ENCODE data around the gene FASN.
"Not testable (repeated sequence)": the region's sequence is repeated elsewhere in the genome, so short reads cannot be mapped to it uniquely, and the experiment has no call there.

FASN gene

DNA sequence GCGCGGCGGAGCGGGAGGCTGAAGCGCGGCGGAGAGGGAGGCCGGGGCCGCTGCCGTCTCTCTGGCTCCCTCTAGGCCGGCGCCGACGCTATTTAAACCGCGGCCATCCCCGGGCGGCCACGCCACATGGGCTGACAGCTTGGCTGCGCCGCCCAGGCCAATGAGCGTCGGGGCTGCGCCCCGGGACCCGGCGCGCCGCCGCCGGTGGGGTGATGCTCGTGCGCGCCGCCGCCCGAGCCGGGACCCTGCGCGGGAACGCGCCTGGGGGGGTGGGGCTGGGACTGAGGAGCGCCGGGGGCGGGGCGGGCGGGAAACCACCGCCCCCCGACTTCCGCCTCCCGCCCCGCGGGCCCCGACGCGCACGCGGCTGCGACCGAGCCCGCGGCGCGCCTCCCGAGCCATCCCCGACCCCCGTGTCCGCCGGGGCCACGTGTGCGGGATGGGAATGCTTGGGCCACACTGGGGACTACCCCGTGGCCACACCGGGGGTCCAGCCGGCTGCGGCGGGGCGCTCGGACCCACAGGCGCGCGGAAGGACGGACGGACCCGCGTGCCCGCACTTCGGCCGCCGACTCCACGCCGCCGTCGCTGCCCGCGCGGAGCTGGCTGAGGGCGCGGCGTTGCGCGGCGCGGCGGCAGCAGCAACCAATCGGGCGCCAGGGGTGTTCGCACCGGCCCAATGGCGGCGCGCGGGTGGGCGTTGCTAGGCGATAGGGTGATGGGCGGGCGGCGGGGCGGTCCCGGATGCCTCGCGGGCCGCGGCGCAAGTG lies at the start of gene FASN:
Gene FASN (minus strand): TSS at position 68 of the 770 bp plus-strand sequence. CDS start 1,791 bp downstream, outside the sequence.
- DNase-seq (ENCODE audit: low read depth): peak; percentile 95

DNA sequence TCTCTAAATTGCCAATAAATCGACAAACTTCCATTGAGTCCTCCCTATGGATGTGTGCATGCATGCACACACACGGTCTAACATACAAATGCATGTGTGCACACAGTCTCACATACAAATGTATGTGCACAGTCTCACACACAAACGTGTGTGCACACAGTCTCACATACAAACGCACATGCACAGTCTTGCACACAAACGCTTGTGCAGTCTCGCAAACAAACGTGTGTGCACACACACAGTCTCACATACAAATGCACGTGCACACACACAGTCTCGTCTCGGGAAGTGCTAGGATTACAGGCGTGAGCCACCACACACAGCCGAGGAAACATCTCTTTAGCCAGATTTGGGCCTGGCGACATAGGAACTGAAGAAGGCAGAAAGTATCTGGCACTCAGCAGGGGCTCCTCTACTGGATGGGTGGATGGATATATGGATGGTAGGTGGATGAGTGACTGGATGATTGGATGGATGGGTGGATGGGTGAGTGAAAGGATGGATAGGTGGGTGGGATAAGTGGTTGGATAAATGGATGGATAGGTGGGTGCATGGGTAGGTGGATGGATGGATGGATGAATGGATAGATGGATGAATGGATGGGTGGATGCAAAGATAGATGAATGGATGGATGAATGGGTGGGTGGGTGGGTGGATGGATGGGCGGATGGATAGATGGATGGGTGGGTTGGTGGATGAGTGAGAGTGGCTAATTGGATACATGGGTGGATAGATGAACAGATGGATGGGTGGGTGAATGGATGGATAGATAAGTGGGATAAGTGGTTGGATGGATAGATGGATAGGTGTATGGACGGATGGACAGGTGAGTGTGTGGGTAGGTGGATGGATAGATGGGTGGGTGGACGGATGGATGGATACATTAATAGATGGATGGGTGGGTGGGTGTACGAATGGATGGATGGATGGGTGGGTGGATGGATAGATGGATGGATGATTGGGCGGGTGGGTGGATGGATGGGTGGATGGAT lies 48.9 kb upstream of the FASN start:
- DNase-seq (ENCODE audit: low read depth): no peak

DNA sequence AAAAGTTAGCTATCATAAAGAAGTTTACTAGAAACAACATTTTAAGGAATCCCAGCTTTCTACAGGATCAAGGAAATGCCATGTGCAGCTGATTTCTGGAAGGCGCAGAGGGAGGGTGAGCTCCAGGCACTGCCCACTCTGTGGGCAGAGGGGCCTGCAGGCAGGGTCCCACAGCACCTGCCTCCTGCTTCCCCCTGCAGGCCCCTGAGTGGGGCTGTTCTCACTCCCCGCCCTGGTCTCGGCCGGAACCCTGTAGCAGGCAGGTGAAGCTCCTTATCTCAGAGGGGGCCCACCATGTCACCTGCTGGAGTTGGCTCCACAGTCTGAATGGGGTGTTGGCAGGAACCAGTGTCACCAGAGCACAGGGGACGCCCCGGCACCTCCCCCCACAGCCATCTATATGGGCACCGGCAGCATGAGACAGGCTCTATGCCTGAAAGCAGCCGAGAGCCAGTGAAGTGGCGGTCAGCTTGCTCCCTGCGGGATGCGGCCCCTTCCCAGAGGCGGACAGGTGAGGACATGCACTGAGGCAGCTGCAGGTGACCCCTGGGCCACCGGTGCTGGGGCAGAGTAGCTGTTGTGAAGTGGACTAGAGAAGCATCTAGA lies 47.6 kb upstream of the FASN start:
- no peak for DNase-seq (ENCODE audit: low read depth)

DNA sequence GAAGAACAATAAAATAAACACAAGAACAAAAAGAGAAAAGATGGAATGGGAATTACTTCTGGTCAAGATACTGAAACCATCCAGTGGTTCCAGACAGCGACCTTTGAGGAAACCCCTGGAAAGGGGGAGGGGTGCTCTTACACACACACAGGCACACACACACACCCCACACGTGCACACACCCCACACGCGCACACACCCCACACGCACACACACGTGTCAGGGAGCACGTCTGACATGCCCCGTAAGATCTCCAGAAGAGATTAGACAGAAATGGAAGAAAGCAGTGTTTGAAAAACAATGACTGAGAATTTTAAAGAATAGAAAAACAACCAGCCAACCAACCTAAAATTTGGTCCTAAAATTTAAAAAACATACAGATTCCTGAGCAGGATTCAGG lies 45.3 kb upstream of the FASN start:
- no peak for DNase-seq (ENCODE audit: low read depth)

DNA sequence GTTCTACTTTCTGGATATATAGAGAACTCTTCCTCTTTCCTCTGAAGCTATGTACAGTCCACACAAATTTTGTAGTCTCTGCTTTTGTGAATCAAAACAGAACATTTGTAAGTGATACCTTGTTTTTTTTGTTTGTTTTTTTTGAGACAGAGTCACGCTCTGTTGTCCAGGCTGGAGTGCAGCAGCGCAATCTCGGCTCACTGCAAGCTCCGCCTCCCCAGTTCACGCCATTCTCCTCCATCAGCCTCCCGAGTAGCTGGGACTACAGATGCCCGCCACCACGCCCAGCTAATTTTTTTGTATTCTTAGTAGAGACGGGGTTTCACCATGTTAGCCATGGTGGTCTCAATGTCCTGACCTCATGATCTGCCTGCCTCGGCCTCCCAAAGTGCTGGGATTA lies 41.9 kb upstream of the FASN start:
- not testable (repeated sequence) for DNase-seq (ENCODE audit: low read depth)

DNA sequence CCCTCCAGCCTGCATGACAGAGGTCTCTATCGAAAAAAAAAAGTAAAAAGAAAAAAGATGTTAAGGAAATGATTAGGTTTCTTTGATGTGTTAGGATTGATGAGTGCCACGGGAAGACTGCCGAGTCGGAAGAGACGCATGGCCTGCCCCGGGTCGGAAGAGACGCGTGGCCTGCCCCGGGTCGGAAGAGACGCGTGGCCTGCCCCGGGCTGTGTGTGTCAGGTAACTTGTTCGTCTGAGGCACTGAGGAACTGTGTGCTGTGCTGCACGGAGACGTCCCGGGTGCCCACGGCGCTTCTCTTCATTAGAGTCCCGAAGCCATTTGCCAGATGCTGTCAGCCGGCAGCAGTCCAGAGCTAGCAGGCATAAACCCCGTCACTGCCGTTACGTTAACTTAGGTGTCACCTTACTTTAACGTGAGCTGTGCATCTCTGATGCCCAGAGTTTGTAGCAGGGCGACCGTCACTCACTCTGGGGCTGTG lies 40.5 kb upstream of the FASN start:
- no peak for DNase-seq (ENCODE audit: low read depth)

DNA sequence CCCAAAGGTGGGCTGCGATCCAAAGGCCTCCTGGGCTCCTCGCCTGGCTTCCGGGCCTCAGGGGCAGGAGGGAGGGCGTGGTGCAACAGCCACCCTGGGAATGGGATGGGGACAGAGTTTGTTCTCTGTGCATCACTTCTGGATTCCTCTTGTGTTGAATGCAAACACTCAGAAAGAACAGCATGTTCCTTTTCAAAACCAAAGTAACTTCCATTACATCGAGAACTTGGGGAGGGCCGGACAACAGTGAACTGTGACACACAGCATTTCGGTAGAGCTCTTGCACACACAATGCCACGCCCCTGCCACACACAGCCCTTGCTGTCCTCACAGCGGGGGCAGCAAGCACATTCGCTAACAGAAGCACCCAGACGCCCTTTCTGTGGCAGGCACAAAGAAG lies 36.1 kb upstream of the FASN start:
- DNase-seq (ENCODE audit: low read depth): no peak

DNA sequence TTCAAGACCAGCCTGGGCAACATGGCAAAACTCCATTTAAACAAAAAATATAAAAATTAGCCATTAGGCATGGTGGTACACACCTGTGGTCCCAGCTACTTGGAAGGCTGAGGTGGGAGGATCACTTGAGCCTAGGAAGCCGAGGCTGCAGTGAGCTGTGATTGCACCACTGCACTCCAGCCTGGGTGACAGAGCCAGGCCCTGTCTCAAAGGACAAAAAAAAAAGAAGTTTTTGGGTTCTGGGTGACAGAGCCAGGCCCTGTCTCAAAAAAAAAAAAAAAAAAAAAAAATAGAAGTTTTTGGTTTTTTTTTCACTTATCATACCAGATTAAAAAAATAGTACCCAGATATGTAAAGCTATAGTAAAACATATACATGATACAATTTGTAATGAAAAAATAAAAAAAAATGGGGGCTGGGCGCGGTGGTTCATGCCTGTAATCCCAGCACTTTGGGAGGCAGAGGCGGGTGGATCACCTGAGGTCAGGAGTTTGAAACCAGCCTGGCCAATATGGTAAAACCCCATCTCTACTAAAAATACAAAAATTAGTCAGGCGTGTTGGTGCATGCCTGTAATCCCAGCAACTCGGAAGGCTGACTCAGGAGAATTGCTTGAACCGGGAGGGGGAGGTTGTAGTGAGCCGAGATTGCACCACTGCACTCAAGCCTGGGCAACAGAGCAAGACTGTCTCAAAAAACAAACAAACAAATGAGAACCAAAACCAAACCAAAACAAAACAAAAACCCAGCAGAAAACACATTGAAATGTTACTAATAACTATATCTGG lies 35.3 kb upstream of the FASN start:
- peak; percentile 74 for DNase-seq (ENCODE audit: low read depth)

DNA sequence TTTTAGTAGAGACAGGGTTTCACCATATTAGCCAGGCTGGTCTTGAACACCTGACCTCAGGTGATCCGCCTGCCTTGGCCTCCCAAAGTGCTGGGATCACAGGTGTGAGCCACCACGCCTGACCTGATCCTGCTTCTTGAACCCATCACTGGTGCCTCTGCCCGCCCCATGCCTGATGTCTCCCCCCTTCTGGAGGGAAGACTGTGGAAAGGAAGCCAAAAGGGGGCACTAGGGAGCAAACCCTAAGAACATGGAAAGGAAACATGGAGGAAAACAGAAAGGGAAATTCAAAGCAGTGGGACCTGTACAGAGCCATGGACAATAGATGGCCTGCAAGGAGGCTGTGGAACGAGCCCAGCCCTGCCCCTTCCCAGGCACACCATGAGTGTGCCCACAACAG lies 31.1 kb upstream of the FASN start:
- DNase-seq (ENCODE audit: low read depth): no peak

DNA sequence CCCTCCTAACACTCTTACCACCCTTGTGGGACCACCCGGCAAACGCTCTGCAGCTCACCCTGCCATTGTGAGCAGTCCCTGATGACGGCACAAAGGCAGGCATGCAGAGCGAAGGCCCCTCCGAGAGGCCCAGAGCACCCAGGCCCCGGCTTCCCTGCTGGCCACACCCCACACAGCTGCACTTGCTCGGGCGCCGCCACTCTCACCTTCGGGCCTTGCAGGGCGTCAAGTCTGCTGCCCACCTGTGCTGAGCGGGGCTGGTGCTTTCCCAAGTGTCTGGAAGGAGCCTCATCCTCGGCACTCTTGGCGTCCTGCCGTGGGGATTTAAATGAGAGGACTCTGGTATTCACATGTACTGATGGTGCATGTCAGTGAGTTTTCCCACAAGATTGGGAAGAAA lies 30.3 kb upstream of the FASN start:
- DNase-seq (ENCODE audit: low read depth): no peak

DNA sequence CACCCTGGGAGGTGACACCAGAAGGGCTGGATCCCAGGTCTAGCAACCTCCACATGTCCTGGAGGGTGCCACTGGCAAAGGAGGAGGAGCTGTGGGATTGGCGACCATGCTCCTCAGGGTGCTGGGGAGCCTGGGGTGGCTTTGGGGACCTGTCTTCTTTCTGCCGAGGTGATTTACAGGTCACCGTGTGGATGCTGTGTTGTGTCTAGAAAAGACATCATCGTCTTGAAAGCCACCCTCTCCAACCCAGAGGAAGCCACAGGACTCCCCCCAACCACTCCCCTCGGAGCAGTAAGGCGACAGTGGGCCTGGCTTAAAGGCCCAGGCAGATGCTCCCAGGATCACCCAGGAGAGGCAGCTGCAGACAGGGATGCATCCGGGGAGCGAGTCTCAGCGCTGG lies 29.7 kb upstream of the FASN start:
- no peak for DNase-seq (ENCODE audit: low read depth)

DNA sequence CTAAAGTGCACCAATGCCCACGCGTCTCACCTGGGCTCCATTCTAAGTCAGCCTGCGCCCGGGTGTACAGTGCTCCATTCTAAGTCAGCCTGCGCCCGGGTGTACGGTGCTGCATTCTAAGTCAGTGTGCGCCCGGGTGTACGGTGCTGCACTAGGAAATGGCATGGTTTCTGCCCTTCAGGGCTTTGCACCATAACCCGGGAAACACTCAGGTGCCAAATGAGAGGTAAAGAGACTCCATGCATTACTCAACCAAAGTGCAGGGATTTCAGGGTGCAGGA lies 29.2 kb upstream of the FASN start:
- no peak for DNase-seq (ENCODE audit: low read depth)

DNA sequence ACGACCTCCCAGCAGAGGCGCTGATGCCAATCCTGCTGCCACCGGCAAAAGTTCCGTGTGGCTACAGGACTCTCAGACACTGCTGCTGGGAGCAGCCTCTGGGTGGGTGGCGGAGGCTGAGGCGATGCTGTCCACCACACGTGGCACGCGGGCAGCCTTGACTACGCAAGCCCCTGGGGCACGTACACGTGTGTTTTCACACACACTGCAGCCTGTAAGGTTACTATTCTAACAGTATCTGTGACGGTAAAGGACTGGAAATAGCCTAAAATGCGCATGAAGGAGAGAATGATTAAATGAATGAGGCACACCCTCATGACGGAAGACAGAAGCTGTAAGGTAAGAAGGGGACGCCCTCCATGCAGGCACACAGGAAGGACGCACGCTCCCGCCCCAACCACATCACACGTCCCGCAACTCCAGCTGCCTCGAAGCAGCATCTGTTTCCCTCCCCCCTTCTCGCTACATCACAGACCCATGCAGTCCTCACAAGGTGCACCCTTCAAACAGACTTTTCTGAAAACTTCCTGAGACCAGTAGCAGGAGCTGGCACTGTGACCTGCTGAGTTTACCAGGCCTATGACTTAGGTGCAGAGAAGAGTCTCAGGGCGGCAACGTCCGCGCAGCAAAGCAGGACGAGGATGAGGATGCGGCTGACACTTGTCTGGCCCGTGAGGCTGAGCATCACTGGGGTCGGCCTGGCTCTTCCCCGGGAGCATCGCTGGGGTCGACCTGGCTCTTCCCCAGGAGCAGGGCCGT lies 28.7 kb upstream of the FASN start:
- no peak for DNase-seq (ENCODE audit: low read depth)

DNA sequence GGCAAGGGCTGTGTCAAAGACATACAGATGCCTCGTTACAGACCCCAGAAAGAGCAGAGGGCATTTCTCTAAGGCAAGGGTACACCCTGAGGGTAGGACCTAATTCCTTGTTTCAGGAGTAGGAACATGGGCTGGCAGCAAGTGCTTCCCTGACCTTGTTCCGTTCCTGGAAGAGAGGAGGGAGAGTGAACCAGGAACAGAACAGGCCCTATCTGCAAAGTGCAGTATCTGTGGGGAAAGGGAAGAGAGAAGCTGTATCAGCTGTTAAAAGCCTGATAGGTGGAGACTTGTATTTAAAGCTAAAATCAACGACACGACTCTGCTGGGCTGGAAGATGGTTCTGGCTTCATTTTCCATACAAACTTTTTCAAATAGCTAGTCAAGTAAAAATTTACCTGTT lies 26.1 kb upstream of the FASN start:
- DNase-seq (ENCODE audit: low read depth): no peak

DNA sequence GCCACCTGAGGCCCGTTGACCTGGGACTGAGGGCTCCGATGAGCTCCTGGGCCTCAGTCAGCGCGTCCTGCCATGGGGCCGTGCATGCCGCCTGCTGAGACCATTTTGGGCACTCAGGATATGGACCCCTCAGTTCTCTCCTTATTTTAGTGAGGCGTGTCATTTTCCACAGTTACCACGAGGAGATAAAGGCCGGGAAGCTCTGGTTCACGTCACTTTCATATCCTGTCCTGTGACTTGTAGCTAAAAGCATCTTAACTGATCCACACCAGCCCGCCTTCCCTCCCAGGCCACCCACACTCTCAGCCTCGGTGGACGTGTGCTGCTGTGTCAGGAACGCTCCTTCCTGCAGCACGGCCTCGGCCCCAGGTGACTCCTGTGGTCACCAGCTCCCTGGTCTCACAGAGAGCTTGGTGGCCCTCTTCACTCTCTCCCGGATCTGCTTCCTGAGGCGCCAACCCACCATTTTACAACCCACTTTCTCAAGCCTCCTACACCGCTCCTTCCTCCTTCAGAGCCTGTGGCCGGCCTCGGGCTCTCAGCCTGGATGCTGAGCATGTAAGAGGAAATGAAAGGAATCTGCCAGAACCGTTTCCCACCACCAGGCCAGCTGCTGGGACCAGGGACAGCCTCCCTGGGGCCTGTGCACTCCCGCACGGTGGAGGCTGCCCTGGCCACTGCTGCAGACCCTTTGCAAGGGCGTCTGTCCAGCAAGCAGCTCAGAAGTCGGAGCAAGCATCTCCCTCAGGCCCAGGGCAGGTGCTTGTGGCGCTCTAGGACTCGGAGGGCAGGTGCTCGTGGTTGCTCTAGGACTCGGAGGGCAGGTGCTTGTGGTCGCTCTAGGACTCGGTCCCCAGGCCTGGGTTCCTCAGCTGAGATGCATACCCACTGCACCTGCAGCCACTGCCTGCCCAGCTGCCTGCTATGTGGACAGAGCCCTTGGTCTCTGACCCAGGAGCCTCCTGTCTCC lies 23.9 kb upstream of the FASN start:
- DNase-seq (ENCODE audit: low read depth): no peak

DNA sequence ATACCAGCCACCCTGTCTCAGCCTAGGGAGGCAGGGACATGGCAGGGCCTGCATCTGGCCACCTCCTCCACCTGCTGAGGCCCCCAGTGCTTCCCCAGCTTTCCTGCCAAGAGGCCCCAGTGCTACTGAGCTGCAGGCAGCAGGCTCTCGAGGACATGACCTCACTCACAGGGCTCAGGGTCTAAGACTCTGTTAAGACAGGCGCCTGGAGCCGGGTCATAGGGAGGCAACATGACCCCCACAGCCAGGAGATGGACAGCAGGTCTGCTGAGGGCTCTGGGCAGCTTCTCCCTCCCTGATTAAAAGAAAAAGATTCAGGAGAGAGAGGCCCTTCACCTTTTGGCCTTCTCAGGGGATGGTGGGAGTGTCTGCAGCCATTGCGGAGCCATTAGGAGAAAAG lies 23.2 kb upstream of the FASN start:
- DNase-seq (ENCODE audit: low read depth): no peak

DNA sequence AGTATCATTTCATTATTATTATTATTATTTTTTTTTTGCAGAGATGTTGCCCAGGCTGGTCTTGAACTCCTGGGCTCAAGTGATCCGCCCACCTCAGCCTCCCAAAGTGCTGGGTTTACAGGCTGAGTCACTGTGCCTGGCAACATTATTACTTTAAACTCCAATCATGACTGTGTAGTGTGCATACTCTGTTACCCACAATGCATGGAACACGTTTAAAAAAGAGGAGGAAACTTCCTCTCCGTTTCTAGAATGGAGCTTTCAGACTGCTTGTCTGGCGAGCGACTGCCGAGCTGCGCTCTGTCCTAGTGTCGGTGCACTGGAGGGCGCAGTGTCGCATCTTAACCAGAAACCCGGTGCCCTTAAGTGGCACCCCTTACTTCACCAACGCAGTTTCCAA lies 22.1 kb upstream of the FASN start:
- peak; percentile 87 for DNase-seq (ENCODE audit: low read depth)

DNA sequence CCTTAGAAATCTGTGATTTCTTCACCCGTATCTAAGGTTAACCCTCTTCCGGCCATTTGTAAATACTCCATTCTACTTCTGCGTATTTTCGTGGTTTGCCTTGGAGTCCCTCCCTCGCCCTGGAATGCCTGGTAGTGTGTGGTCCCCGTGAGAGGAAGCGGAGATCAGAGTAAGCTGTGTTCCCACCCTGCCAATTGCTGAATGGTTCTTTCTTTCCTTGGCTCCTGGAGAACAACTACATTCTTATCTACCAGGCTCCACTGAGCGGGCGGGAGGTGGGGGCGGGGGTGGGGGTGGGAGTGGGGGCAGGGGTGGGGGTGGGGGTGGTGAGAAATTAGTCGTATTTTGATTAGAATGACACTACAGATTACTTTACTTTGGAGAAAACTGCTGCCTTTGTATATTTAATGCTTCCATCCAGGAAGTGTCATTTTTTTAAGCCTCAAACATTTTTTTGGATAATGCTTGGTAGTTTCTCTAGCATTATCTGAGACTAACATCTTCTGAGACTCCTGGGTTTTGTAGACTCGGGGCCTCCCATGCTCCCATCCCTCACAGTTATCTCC lies 20.9 kb upstream of the FASN start:
- DNase-seq (ENCODE audit: low read depth): no peak

DNA sequence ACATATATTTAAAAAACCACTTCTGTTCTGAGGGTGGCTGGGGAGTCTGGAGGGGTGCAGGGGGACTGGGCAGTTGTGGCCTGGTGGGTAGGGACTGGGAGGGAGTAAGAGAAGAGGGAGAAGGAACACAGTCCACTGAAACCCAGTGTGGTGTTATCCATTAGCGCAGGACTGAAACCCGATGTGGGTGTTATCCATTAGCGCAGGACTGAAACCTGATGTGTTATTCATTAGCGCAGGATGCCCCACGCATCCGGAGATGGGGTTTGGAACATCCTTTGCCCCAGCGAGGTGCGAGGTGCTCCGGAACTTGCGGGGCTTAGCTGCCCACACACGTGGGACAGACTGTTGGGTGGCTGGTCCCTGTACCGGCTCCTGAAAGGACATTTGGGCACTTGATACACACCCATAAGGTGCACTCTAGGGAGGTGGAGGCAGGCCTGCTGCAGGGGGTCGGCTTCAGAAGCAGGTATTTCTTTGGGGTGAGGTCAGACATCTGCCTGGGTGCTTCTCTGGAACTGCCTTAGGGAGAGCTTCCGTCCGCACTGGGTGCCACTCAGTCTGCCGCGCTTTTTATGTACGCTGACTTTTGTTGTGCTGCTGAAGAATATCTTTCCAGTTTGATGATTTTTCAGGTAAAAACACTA lies 20.3 kb upstream of the FASN start:
- DNase-seq (ENCODE audit: low read depth): no peak
